Stimulated activated CD8-positive, alpha-beta memory T cell treated with anti-CD3 and anti-CD28 coated beads, Interleukin-7, amount 100 ng/mL, for 24 hours (primary cell): ENCODE data around the gene ZC3H7B.
"Not testable (repeated sequence)": the region's sequence is repeated elsewhere in the genome, so short reads cannot be mapped to it uniquely, and the experiment has no call there.

Experiments
- DNase-seq: peaks from one replicate; pipeline ENCODE4 v3.0.0-alpha.2; 2020; ENCODE audit warnings: low read depth

Gene ZC3H7B

DNA sequence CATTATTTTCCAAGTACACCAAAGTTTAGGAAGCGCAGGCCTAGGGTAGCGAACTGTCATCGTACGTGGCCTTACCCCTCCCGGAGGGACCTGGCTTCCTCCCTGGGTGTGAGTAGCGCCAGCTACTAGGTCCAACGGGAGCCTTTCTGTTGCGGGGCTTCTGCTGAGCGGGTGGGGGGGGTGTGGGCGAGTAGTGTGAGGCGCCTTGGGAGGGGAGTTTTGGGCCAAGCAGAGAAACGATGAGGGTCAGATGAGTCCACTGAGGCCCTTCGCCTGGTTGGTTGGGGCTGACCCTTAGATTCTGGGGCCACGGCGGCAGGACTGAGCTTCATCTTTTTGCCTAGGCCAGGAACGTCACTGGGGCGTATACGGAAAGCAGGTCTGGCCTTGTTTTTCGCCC, 81.3 kb downstream of the ZC3H7B start:
- DNase-seq = no peak

- DNase-seq = no peak
Measured at GRCh38 chr22:41383085-41383484, 81.8 kb downstream of the ZC3H7B start.

GRCh38 chr22:41384128-41384527, 82.8 kb downstream of the ZC3H7B start:
- DNase-seq = no peak

DNA sequence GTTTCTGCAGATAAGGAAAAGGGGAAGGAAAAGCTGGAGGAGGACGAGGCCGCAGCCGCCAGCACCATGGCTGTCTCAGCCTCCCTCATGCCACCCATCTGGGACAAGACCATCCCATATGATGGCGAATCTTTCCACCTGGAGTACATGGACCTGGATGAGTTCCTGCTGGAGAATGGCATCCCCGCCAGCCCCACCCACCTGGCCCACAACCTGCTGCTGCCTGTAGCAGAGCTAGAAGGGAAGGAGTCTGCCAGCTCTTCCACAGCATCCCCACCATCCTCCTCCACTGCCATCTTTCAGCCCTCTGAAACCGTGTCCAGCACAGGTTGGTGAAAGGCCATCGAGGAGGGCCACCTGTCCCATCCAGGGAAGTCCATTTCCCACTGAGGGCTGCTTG, 86.0 kb downstream of the ZC3H7B start:
- no peak for DNase-seq

GRCh38 chr22:41394012-41394356, 92.7 kb downstream of the ZC3H7B start:
- DNase-seq = no peak

- DNase-seq = no peak
Measured at GRCh38 chr22:41395531-41396240, 94.4 kb downstream of the ZC3H7B start.

DNA sequence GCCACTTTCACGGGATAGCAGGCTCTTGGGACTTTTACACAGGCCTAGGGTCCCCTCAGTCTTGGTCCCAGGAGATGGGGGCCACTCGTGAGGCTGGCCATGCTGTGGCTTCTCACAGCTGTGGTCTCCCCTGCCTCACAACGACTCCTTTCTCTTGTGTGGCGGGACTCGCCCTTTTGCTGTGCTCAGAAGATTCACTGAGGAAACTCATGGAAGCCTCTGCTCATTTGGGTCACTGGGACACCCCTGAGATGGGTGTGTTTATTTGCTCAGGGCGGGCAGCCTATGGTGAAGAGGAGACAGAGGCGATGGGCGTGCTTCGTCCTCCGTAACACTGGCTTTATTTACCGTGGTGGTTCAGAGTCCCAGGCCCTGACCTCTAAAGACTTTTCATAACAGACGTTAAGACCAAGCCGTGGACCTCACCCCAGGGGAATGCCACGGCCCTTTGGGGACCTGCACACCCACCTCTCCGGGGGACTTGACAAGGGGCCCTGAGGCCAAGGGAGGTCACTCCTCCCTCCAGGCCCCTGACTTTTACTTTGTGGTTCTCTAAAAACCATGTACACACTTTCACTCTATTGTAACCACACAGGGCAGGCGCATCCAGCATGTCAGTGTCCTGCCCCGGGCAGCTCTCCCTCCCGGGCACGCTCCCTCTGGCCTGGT, 96.0 kb downstream of the ZC3H7B start:
- DNase-seq = no peak

GRCh38 chr22:41398921-41399320, 97.6 kb downstream of the ZC3H7B start:
- no peak for DNase-seq

DNA sequence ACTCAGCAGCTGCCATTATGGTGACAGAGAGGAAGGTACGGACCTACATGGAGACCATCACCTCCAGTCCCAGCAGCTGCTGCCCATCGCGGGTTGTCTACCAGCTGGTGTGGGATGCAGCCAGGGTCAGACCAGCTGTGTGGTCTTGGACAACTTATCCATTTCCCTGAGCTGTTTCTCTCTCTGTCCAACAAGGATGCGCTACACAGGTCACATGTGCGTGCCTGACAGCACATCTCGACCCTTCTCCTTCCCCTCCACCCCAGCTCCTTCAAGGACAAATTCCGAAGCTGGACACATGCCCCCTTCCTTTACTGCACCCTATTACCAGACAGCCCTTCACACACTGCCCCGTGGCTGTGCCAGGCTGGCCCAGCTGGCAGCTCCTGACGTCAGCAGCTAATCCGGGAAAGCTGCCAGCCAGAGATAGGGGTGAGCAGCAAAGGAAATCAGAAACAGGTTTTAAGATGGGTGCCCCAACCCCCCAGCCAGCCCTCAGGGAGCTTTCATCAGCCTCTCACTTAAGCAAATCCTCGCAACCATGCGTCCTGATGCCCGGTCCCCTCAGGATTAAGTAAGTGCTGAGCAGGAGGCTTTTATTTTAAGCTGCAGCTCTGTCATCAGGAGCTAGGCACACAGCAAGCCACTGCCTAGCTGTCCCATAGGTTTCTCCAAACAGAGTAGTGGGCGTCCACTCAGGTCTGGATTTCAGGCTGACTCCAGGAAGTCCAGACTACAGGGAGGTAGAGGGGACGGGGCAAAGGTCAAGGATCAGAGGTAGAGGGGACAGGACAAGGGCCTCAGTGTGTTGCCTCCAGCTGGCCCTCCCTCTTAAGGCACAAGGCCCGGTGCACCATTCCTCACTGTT, 100.7 kb downstream of the ZC3H7B start:
- no peak for DNase-seq

GRCh38 chr22:41402851-41403250, 101.5 kb downstream of the ZC3H7B start:
- not testable (repeated sequence) for DNase-seq

DNA sequence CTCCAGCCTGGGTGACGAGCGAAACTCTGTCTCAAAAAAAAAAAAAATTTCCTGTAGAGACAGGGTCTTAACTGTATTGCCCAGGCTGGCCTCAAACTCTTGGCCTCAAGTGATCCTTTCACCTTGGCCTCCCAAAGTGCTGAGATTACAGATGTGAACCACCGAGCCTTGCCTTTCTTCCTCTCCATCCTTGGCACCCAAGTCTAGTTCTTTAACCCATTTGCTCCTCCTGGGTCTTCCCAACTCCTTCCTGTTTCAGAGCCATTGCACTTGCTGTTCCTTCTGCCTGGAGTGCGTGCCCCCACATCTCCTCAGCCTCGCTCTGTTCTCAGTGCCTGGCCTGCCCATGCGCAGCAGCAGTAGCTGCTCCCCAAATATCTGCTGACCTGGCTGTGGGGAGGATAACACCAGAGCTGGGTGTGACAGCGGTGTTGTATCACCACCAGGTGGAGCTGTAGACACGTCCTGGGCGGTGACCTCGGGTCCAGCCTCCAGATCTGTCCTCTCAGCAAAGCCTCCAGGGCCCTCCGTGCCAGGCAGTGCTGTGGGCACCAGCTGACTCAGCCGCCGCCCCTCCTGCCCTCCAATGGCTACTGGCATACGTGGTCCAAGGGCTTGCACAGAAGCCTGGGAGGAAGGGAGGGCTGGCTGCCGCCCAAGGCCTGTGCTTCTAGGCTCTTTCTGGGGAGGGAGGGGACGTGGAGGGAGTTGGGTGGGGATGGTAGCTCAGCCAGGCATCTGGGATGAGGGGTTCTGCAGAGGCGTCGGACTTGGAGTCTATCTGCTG, 102.4 kb downstream of the ZC3H7B start:
- DNase-seq = peak; percentile 59

- peak; percentile 3 for DNase-seq
Measured at GRCh38 chr22:41405588-41405987, 104.3 kb downstream of the ZC3H7B start.

DNA sequence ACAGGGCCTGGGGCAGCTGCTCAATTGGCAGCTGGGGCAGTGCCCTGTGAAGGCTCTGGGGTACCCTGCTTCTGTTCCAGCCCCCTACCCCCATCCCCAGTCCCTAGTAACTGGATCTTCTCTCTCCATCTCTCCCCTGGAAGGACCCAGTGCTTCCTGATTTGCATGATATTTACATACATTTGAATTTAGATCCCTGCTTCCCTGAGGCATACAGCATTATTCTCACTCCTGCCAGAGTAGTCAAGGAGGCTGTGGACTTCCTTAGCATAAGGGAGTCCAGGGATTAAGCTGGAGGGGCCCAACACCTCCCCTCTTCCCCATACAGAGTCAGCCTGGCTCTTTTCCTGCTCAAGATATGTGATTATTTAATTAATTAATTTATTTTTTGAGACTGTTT, 105.1 kb downstream of the ZC3H7B start:
- DNase-seq = no peak

- DNase-seq = no peak
Measured at GRCh38 chr22:41407433-41407832, 106.1 kb downstream of the ZC3H7B start.

DNA sequence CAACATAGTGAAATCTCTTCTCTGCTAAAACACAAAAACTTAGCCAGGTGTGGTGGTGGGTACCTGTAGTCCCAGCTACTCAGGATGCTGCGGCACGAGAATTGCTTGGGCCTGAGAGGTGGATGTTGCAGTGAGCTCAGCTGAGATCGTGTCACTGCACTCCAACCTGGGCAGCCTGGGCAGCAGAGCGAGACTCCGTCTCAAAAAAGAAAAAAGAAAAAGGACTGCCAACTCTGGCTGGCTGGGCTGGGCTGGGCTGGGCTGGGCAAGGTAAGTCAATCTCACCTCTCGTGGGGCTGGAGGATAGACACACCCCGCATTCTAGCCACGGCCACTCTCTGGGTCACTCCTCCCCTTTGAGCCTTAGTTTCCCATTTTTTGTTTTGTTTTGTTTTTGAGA, 107.3 kb downstream of the ZC3H7B start:
- DNase-seq = no peak
